Stimulated activated CD8-positive, alpha-beta memory T cell treated with anti-CD3 and anti-CD28 coated beads, Interleukin-7, amount 100 ng/mL, for 24 hours (primary cell): ENCODE results near the gene GSK3B.

Experiments
- DNase-seq: peaks from one replicate; pipeline ENCODE4 v3.0.0-alpha.2; 2020; ENCODE audit warnings: low read depth

The GSK3B gene

DNA sequence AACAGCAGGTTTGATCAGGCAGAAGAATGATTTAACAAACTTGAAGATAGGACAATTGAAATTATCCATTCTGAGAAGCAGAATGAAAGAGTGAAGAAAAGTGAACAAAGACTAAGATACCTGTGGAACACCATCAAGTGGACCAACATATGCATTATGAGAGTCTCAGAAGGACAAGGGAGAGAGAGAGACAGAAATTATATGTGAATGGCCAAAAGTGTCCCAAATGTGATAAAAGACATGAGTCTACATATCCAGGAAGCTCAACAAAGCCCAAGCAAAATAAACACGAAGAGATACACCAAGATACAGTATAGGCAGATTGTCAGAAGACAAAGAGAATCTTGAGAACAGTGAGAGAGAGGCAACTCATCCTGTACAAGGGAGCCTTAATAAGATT is 317.9 kb downstream of the GSK3B start:
- DNase-seq = no peak

GRCh38 chr3:119774444-119774843 is 319.8 kb downstream of the GSK3B start:
- DNase-seq = no peak
